ENCODE measurements around the gene MST1.

MST1 gene

GRCh38 chr3:49722896-49723295, 33.6 kb upstream of the MST1 start:
- TF ChIP-seq ZNF274 (IDR thresholded peaks at IDR 0.05; ENCODE audit: low read depth, low read length): no peak
- H3K4me3 ChIP-seq (ENCODE audit: low read length): peak overlapping the region; percentile 96

GRCh38 chr3:49721896-49722781, 32.9 kb upstream of the MST1 start:
- H3K4me3 ChIP-seq (ENCODE audit: low read length): peak overlapping the region; percentile 96; the same call in 1 of the 2 replicates
- no peak for TF ChIP-seq ZNF274 (IDR thresholded peaks at IDR 0.05; ENCODE audit: low read depth, low read length)

- TF ChIP-seq ZNF274 (IDR thresholded peaks at IDR 0.05; ENCODE audit: low read depth, low read length): no peak
Observed at GRCh38 chr3:49721596-49721895, 32.3 kb upstream of the MST1 start.

DNA sequence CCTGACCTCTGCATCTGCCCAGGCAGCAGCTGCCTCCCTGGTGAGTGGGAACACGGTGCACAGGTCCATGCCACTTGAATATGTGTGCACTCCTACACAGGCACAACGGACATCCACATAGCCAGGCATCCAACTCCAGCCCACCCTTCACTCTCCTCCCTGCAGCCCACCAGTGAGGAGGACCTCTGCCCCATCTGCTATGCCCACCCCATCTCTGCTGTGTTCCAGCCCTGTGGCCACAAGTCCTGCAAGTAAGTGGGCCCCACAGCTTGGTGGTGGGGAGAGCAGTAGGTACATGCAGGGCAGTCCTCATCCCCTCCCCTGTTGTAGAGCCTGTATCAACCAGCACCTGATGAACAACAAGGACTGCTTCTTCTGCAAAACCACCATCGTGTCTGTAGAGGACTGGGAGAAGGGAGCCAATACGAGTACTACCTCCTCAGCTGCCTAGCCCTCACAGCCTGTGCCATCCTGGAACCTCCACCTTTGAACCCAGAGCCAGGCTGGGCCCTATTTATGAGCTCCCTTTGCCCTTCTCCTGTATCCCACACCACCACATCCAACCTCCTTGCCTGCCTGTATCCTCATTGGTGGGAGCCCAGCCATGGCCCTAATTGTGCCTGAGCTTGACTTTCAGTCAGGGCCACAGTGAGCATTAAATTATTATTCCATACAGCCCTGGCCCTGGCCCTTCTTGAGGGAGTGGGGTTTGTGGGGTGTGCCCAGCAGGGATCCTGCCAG, 31.8 kb upstream of the MST1 start:
- no peak for TF ChIP-seq ZNF274 (IDR thresholded peaks at IDR 0.05; ENCODE audit: low read depth, low read length)
- H3K4me3 ChIP-seq (ENCODE audit: low read length): no peak overlapping the region

More at GRCh38 chr3:49721596-49721895, 32.3 kb upstream of the MST1 start:
- H3K4me3 ChIP-seq (ENCODE audit: low read length): no peak overlapping the region

DNA sequence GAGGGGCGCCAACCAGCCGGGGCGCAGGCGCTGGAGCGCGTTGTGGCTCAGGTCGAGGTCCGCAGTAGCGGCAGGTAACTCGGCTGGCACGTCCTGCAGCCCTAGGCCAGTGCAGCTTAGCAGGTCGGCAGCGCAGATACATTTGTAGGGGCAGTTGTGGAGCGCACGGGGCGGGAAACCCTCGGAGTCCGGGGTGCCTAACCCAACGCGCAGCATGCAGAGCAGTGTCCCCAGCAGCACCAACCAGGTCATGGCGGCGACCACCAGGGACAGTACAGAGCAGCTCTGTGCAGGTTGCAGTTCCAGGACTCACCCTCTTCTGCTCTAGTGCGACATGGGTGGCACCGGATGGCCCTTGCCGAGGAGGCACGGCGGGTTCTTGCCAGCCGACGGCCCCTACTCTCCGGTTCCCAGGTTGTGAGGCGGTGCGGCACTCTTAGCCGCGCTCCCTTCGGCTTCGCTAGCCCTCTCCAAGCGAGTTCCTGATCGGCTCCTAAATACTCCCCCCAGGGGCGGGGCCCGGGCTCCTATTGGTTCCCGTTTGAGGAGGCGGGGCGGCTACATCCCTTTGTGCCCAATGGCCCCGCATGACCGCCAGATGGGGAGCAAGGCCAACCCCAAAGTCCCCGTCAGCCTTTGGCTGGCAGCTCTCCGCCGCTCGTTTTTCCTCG, 30.1 kb upstream of the MST1 start, which contains the start of gene AMIGO3:
Gene AMIGO3 (minus strand): TSS at position 471 of the 671 bp plus-strand sequence. CDS start 219 bp downstream, at position 252.
- TF ChIP-seq ZNF274 (IDR thresholded peaks at IDR 0.05; ENCODE audit: low read depth, low read length): no peak
- H3K4me3 ChIP-seq (ENCODE audit: low read length): peak within 1 kb of the TSS; percentile 36; the same call in 1 of the 2 replicates

DNA sequence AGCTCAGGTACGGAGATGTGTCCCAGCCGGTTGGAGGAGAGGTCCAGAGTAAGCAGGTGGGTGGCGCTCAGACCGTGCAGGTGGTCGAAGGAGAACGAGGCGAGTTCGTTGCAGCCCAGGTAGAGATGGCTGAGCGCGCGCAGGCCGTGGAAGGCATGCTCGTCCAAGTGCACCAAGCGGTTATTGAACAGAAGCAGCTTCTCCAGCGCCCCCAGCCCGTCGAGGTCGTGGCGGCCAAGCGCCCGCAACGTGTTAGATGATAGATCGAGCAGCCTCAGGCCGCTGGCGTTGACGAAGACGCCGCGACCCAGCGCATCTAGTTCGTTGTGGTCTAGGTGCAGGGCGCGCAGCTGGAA, 29.6 kb upstream of the MST1 start:
- no peak for TF ChIP-seq ZNF274 (IDR thresholded peaks at IDR 0.05; ENCODE audit: low read depth, low read length)
- peak overlapping the region; percentile 36; the same call in 1 of the 2 replicates for H3K4me3 ChIP-seq (ENCODE audit: low read length)

DNA sequence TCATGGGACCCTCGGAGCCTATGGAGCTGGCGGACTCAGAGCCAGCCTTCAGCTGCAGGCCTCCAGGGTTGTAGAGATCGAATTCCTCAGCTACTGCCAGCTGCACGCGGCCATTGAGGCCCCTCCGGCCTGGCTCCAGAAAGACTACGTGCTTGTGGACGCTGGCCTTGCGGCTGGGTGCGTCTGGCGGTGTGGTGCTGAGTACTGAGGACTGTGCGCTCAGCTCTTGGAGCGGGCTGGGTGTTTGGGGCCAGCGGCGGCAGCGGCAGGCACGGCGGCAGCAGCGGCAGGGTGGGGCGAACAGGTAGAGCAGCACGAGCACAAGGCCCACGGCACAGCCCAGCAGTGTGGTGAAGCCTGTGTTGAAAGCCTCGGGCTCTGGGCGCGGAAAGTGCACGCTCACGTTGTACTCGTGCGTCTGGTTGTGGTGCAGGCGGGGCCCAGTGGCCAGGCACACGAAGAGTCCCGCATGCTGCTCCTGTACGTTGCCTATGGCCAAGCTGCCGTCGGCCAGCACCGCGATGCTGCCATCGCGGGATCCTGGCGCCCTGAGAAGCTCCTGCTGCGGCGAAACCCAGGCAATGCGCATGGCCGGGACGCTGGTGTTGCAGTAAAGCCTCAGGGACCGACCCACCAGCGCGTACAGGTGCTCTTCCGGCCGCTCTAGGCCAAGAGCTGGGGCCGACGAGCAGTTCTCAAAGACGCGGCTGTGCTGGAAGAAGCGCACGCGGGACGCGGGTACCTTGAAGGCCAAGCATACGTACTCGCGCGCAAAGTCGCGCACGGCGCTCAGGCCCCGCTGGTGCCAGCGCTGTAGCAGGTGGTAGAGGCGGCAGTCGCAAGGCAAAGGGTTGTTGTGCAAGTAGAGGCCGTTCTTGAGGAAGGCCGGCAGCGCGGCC, 28.9 kb upstream of the MST1 start:
- no peak for TF ChIP-seq ZNF274 (IDR thresholded peaks at IDR 0.05; ENCODE audit: low read depth, low read length)
- no peak overlapping the region; the same call in 1 of the 2 replicates for H3K4me3 ChIP-seq (ENCODE audit: low read length)

DNA sequence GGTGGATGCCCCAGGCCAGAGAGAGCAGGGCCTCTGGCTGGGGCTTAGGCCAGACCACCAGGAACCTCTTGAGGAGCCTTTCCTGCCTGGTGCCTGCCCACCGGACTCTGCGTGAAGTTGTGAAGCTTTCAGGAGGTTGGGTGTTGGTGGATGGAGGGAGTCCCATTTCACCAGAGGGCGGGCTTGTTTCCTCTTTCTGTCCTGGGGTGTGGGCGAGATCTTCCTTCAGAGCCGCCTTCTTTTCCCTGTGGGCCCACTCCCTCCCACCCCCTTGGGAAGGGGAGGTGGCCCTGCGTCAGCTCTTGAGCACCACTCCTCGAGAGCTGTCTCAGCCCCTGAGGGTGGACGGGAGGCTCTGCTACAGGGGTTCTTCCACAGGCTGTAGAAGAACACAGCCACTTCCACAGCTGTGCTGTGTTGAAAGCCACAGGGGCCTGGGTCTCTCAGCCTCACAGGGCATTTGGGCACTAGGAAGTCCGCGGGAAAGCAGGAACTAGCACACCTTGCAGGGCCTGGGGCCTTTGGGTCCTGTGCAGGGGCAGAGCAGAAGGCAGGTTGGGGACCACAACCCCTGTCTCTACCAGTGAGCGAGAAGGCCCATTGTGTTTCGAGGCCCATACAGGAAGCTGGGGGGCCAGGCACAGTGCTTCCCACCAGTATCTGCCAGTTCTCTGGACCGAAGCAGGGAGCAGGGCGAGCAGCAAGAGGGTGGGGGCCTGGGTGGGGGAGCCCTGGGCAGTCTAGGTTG, 28.1 kb upstream of the MST1 start:
- no peak for TF ChIP-seq ZNF274 (IDR thresholded peaks at IDR 0.05; ENCODE audit: low read depth, low read length)
- no peak overlapping the region for H3K4me3 ChIP-seq (ENCODE audit: low read length)

- no peak for TF ChIP-seq ZNF274 (IDR thresholded peaks at IDR 0.05; ENCODE audit: low read depth, low read length)
- H3K4me3 ChIP-seq (ENCODE audit: low read length): no peak overlapping the region
Observed at GRCh38 chr3:49716691-49717210, 27.5 kb upstream of the MST1 start.

DNA sequence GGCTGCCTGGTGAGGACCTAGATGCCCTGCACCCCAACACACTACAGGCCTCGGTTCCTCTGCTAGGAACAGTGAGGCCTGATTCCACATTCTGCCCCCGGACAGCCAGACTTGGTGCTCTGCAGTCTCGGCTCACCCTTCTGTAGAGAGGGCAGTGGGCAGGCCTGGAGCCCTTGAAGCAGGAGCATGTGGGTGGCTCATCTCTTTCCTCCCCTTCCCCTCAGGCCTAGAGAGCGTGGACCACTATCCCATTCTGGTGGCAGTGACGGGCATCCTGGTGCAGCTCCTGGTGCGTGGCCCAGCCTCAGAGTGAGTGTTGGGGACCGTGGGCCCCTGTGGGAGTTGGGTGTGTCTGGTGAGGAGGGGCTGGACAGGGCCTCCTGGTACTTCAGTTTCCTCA, 26.9 kb upstream of the MST1 start:
- no peak for TF ChIP-seq ZNF274 (IDR thresholded peaks at IDR 0.05; ENCODE audit: low read depth, low read length)

GRCh38 chr3:49715611-49716121, 26.4 kb upstream of the MST1 start:
- no peak overlapping the region for H3K4me3 ChIP-seq (ENCODE audit: low read length)

More for the DNA sequence above, 26.9 kb upstream of the MST1 start:
- H3K4me3 ChIP-seq (ENCODE audit: low read length): no peak overlapping the region

More at GRCh38 chr3:49715611-49716121, 26.4 kb upstream of the MST1 start:
- no peak for TF ChIP-seq ZNF274 (IDR thresholded peaks at IDR 0.05; ENCODE audit: low read depth, low read length)
